ENCODE measurements around the gene RANBP3.

RANBP3 gene

GRCh38 chr19:5903624-5904351 is 74.2 kb downstream of the RANBP3 start, which contains the start of gene NDUFA11:
Gene NDUFA11 (minus strand): TSS chr19:5903790. CDS start chr19:5903708, 82 bp downstream.
- DNase-seq (ENCODE audit: low spot score): peak; percentile 93
- CTCF ChIA-PET: interaction anchor here (0.6 kb wide), 1 partner anchor 45 kb away, joined by 3 read pairs; no protein-coding TSS in a partner anchor
- POLR2A ChIA-PET (ENCODE audit: low non-redundant PET): interaction anchor here (0.5 to 2.5 kb wide), 7 partner anchors 10 to 986 kb away, joined by 3 to 14 read pairs (median 3); partner anchors contain the start of genes CAPS and NRTN
- no peak for TF ChIP-seq CTCF (conservative IDR thresholded peaks at IDR 0.05; ENCODE audit: low read depth)
- peak within 1 kb of the TSS; percentile 96 for H3K27ac ChIP-seq

DNA sequence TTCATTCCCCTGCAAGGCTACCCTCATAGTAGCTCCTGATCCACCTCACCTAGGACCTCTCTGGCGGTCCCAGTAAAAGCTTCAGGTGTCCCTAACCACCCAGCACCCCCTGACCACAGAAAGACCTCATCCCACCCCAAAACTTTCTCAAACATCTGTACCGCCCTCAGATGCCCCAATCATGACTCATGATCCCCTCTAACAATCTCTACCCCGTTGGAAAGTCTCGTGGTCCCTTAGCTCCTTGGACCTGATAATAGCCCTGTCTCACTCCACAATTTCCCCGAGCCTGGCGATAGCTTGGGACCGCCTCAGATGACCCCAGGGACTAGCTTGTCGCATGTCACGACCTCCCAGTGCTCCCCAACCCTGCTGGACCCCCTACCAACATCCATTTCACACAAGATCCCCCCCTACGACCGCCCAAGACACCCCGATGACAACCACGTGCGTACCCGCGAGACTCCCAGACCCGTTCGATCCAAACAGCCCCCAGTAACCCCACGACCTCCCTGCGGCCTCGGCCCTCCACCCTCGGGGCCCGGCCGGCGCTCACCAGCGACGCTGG is 74.8 kb downstream of the RANBP3 start:
- ChIA-PET CTCF (interaction anchor here (1.5 kb wide), 1 partner anchor 99 kb away, joined by 10 read pairs; no protein-coding TSS in a partner anchor), POLR2A (ENCODE audit: low non-redundant PET) (interaction anchor here (1.5 to 2.5 kb wide), 2 partner anchors 11 to 75 kb away, joined by 3 to 14 read pairs; no protein-coding TSS in a partner anchor)
- H3K27ac ChIP-seq: peak overlapping the region; percentile 96
- TF ChIP-seq CTCF (conservative IDR thresholded peaks at IDR 0.05; ENCODE audit: low read depth): no peak
- peak; percentile 39 for DNase-seq (ENCODE audit: low spot score)

- TF ChIP-seq CTCF (conservative IDR thresholded peaks at IDR 0.05; ENCODE audit: low read depth): no peak
- ChIA-PET CTCF (no interaction called here), POLR2A (ENCODE audit: low non-redundant PET) (no interaction called here)
- no peak for DNase-seq (ENCODE audit: low spot score)
- peak overlapping the region; percentile 49; the same call in 1 of the 2 replicates for H3K27ac ChIP-seq
These were observed 77.0 kb downstream of the RANBP3 start for GRCh38 chr19:5900976-5901375.

DNA sequence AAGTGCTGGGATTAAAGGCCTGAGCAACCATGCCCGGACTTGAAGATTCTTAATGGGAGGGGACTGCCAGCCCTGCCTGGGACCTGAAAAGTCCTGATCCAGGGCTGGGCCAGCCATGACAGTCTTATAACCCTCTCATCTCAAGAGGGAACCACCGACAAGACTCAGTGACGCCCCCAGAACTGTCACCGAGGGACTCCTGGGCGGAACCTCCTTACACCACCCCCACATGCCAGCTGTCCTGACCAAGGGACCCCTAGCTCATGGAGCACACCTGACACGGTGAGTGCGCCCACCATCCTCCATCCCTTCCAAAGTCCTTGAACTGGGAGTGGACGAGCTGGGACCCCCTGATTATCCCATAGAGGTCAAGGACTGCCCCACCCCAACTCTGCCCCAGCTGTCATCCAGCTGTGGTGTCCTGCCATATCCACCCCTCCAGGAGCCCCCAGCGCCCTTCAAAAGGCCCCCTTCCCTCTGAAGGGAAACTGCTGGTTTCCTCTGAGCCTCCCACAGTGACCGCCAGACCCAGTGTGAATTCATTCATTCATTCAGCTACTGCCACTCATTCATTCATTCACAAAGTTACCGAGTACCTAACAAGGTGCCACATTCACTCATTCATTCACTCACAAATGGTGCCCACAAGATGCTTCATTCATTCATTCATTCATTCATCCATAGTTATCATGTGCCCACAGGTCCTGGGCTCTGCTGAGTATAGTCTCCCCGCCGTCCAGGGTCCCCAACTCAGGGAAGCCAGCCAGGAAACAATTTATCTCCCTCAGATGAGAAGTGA is 78.0 kb downstream of the RANBP3 start:
- peak overlapping the region; percentile 49 for H3K27ac ChIP-seq
- no peak for DNase-seq (ENCODE audit: low spot score)
- no peak for TF ChIP-seq CTCF (conservative IDR thresholded peaks at IDR 0.05; ENCODE audit: low read depth)
- ChIA-PET POLR2A (ENCODE audit: low non-redundant PET) (no interaction called here), CTCF (interaction anchor here (0.7 to 1.2 kb wide), 4 partner anchors 60 to 207 kb away, joined by 3 to 8 read pairs (median 6); no protein-coding TSS in a partner anchor)

DNA sequence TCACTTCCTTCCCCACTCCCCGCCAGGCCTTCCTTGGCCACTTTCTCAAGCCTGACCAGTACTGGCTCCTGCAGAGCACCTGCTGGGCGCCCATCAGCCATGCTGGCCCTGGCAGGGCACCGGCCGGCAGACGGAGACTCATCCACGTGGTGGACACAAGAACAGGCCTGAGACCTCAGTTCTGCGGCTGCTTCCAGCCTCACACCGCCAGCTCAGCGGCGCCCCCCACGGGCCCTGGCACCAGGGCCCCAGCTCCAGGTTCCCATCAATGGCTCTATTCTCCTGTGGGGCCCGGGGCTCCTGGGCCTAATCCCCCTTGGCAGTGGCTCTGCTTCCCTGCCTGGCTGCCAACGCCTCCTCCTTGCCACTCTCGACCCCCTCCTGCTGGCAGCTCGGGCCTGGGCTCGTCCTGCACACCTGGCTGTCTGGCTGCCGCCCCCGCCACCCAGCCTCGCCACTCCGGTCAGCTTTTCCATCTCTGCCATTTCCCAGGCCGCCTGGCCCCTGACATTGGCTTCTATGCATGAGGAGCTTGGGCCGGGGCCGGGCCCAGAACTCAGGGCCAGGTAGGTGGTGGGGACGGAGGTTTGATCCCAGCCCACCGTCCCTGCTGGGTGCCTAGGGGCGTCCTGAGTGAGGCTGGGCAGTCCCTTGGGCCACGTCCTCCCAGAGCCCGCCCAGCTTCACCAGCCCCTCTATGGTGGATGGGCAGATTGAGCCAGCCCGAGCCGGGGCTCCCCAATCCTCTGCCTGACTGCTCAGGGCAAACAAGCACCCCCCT is 80.6 kb downstream of the RANBP3 start:
- TF ChIP-seq CTCF (conservative IDR thresholded peaks at IDR 0.05; ENCODE audit: low read depth): no peak
- ChIA-PET POLR2A (ENCODE audit: low non-redundant PET) (interaction anchor here (0.8 to 1.1 kb wide), 2 partner anchors 28 to 70 kb away, joined by 3 to 13 read pairs; no protein-coding TSS in a partner anchor), CTCF (interaction anchor here (0.6 to 1.5 kb wide), 2 partner anchors 93 to 104 kb away, joined by 3 to 6 read pairs; no protein-coding TSS in a partner anchor)
- no peak for DNase-seq (ENCODE audit: low spot score)
- H3K27ac ChIP-seq: peak overlapping the region; percentile 84
